DOHH2 (cell line): Measurements from ENCODE around the gene NCKAP5.

Source experiments
- H3F3A ChIP-seq: fragments of 200-600 bp; sonication (generic), shearing (Covaris generic); 2 replicates; pipeline ENCODE4 v1.6.0; 2016; ENCODE audit warnings: antibody characterized with exemption, mild to moderate bottlenecking; ENCODE audit not compliant: control insufficient read depth, insufficient read depth
- H3K27ac ChIP-seq: fragments of 200-600 bp; sonication (generic); 2 replicates; pipeline ENCODE4 v1.5.1; 2014; ENCODE audit warnings: low read depth, mild to moderate bottlenecking, low read length, moderate library complexity
- H3K27me3 ChIP-seq: fragments of 200-600 bp; sonication (generic); 2 replicates; pipeline ENCODE4 v1.6.1; 2014; ENCODE audit warnings: mild to moderate bottlenecking, low read length, mixed read lengths; ENCODE audit not compliant: control insufficient read depth
- H3K36me3 ChIP-seq: fragments of 200-600 bp; sonication (generic); 2 replicates; pipeline ENCODE4 v1.6.1; 2014; ENCODE audit warnings: mild to moderate bottlenecking, low read length, moderate library complexity, mixed read lengths; ENCODE audit not compliant: control insufficient read depth
- H3K4me1 ChIP-seq: fragments of 200-600 bp; sonication (generic); 2 replicates; pipeline ENCODE4 v1.6.1; 2014; ENCODE audit warnings: mild to moderate bottlenecking, low read length, mixed read lengths; ENCODE audit not compliant: control insufficient read depth
- H3K4me2 ChIP-seq: fragments of 200-600 bp; sonication (generic); 2 replicates; pipeline ENCODE4 v1.6.0; 2014; ENCODE audit warnings: mild to moderate bottlenecking, low read length, moderate library complexity
- H3K4me3 ChIP-seq: fragments of 200-600 bp; sonication (generic); 2 replicates; pipeline ENCODE4 v1.5.1; 2014; ENCODE audit warnings: mild to moderate bottlenecking, low read length, mixed read lengths
- H3K79me2 ChIP-seq: fragments of 200-600 bp; sonication (generic); 2 replicates; pipeline ENCODE4 v1.6.1; 2014; ENCODE audit warnings: mild to moderate bottlenecking, low read length, mixed read lengths; ENCODE audit not compliant: control insufficient read depth
- H3K9me2 ChIP-seq: fragments of 200-600 bp; sonication (generic); replicated peaks from 2 replicates; pipeline ENCODE4 v1.6.1; 2014; ENCODE audit warnings: mild to moderate bottlenecking, low read length, mixed read lengths; ENCODE audit not compliant: control insufficient read depth
- H3K9me3 ChIP-seq: fragments of 200-600 bp; sonication (generic); 2 replicates; pipeline ENCODE4 v1.6.1; 2014; ENCODE audit warnings: antibody characterized with exemption, low read length, mixed read lengths; ENCODE audit not compliant: control insufficient read depth, insufficient read depth
- H4K20me1 ChIP-seq: fragments of 200-600 bp; sonication (generic); 2 replicates; pipeline ENCODE4 v1.6.0; 2014; ENCODE audit warnings: low read depth, mild to moderate bottlenecking, antibody characterized with exemption, low read length, moderate library complexity; ENCODE audit not compliant: control insufficient read depth, insufficient read depth
- CTCF ChIP-seq: fragments of 200-600 bp; sonication (generic); IDR thresholded peaks from one replicate; pipeline ENCODE4 v1.5.1; 2014; ENCODE audit warnings: antibody characterized with exemption, mild to moderate bottlenecking, low read depth, low read length; ENCODE audit not compliant: poor library complexity, severe bottlenecking
- EZH2phosphoT487 ChIP-seq: fragments of 200-600 bp; sonication (generic); IDR thresholded peaks from 2 replicates; pipeline ENCODE4 v1.6.1; 2017; ENCODE audit warnings: borderline replicate concordance, mild to moderate bottlenecking, antibody characterized with exemption, low read length, moderate library complexity, mixed read lengths

Gene NCKAP5

GRCh38 chr2:133569286-133569830 is 1.1 kb upstream of the NCKAP5 start:
- no peaks in the 10 kb centered on the region for H4K20me1 ChIP-seq
- H3K4me3 ChIP-seq = no peak overlapping the region
- no peak overlapping the region for H3K27ac ChIP-seq
- no peaks in the 10 kb centered on the region for H3K79me2 ChIP-seq
- H3K4me2 ChIP-seq = no peak overlapping the region
- no peaks in the 10 kb centered on the region for H3K27me3 ChIP-seq
- no peak for TF ChIP-seq CTCF
- TF ChIP-seq EZH2phosphoT487 = no peak
- no peaks in the 10 kb centered on the region for H3K4me1 ChIP-seq
- no peaks in the 10 kb centered on the region for H3K9me2 ChIP-seq
- H3K9me3 ChIP-seq = no peaks in the 10 kb centered on the region
- no peaks in the 10 kb centered on the region for H3F3A ChIP-seq
- no peaks in the 10 kb centered on the region for H3K36me3 ChIP-seq

GRCh38 chr2:133568598-133568997 is 335 bp upstream of the NCKAP5 start:
- Histone ChIP-seq H3K9me2 (no peaks in the 10 kb centered on the region), H3K36me3 (no peaks in the 10 kb centered on the region), H3K4me3 (no peak overlapping the region), H4K20me1 (no peaks in the 10 kb centered on the region), H3K4me1 (no peaks in the 10 kb centered on the region), H3K27me3 (no peaks in the 10 kb centered on the region), H3K4me2 (no peak overlapping the region), H3F3A (no peaks in the 10 kb centered on the region), H3K27ac (no peak overlapping the region), H3K9me3 (no peaks in the 10 kb centered on the region), H3K79me2 (no peaks in the 10 kb centered on the region)
- TF ChIP-seq EZH2phosphoT487 (no peak), CTCF (no peak)

DNA sequence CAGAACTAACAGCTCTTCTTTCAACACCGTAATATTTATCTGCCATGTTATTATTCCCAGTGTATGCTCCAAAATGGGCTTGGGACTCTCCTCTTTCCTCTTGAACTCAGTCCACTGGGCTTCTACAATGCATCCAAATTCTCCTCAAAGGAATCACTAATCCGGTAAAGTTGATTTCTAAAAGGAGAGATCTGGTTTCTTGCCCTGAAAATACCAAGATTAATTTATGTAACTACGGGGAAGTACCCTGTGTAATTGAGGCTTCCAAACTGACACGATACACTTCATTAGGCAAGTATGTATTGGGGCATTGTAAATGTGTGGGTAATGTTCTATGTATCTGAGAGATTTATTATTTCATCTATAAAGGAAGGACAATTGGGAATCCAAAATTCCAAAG is 5.7 kb downstream of the NCKAP5 start:
- Histone ChIP-seq H3K27ac (no peak overlapping the region), H3K79me2 (no peaks in the 10 kb centered on the region), H3K9me2 (no peaks in the 10 kb centered on the region), H3K4me3 (no peak overlapping the region), H4K20me1 (no peaks in the 10 kb centered on the region), H3K27me3 (no peaks in the 10 kb centered on the region), H3F3A (no peaks in the 10 kb centered on the region), H3K36me3 (no peaks in the 10 kb centered on the region), H3K4me1 (no peaks in the 10 kb centered on the region), H3K4me2 (no peak overlapping the region), H3K9me3 (no peaks in the 10 kb centered on the region)
- TF ChIP-seq EZH2phosphoT487 (no peak), CTCF (no peak)
